Measurements from ENCODE around the gene FREM1.

Gene FREM1

GRCh38 chr9:14760060-14760459, 150.2 kb downstream of the FREM1 start:
- DNase-seq (ENCODE audit: low read depth, low spot score) = no peak

GRCh38 chr9:14756291-14756690, 153.9 kb downstream of the FREM1 start:
- no peak for DNase-seq (ENCODE audit: low read depth, low spot score)

- no peak for DNase-seq (ENCODE audit: low read depth, low spot score)
These were observed 157.4 kb downstream of the FREM1 start for GRCh38 chr9:14752871-14753270.

- no peak for DNase-seq (ENCODE audit: low read depth, low spot score)
These were observed 158.0 kb downstream of the FREM1 start for GRCh38 chr9:14752271-14752670.

GRCh38 chr9:14750821-14751220, 159.4 kb downstream of the FREM1 start:
- no peak for DNase-seq (ENCODE audit: low read depth, low spot score)

- DNase-seq (ENCODE audit: low read depth, low spot score) = no peak
These were observed 160.5 kb downstream of the FREM1 start for GRCh38 chr9:14749741-14750211.

- no peak for DNase-seq (ENCODE audit: low read depth, low spot score)
These were observed 161.9 kb downstream of the FREM1 start for GRCh38 chr9:14748373-14748772.

GRCh38 chr9:14747111-14747510, 163.1 kb downstream of the FREM1 start:
- DNase-seq (ENCODE audit: low read depth, low spot score) = no peak

GRCh38 chr9:14746626-14747025, 163.6 kb downstream of the FREM1 start:
- no peak for DNase-seq (ENCODE audit: low read depth, low spot score)

- no peak for DNase-seq (ENCODE audit: low read depth, low spot score)
These were observed 165.5 kb downstream of the FREM1 start for GRCh38 chr9:14744768-14745167.

- no peak for DNase-seq (ENCODE audit: low read depth, low spot score)
These were observed 168.9 kb downstream of the FREM1 start for GRCh38 chr9:14741369-14741768.

- no peak for DNase-seq (ENCODE audit: low read depth, low spot score)
These were observed 177.1 kb downstream of the FREM1 start for GRCh38 chr9:14733133-14733532.

- no peak for DNase-seq (ENCODE audit: low read depth, low spot score)
These were observed 178.8 kb downstream of the FREM1 start for GRCh38 chr9:14731294-14731981.

GRCh38 chr9:14730461-14730898, 179.7 kb downstream of the FREM1 start:
- no peak for DNase-seq (ENCODE audit: low read depth, low spot score)

- DNase-seq (ENCODE audit: low read depth, low spot score) = no peak
These were observed 186.9 kb downstream of the FREM1 start for GRCh38 chr9:14723301-14723700.

- DNase-seq (ENCODE audit: low read depth, low spot score) = no peak
These were observed 187.7 kb downstream of the FREM1 start, which contains the start of gene CER1 for GRCh38 chr9:14722391-14723035. Gene CER1 (minus strand): TSS chr9:14722733. CDS start chr9:14722672, 61 bp downstream.

GRCh38 chr9:14719231-14719923, 190.9 kb downstream of the FREM1 start:
- no peak for DNase-seq (ENCODE audit: low read depth, low spot score)

GRCh38 chr9:14715102-14715501, 195.1 kb downstream of the FREM1 start:
- no peak for DNase-seq (ENCODE audit: low read depth, low spot score)

GRCh38 chr9:14713187-14713767, 197.0 kb downstream of the FREM1 start:
- no peak for DNase-seq (ENCODE audit: low read depth, low spot score)

GRCh38 chr9:14710804-14711203, 199.4 kb downstream of the FREM1 start:
- DNase-seq (ENCODE audit: low read depth, low spot score) = no peak

GRCh38 chr9:14706530-14707140, 203.6 kb downstream of the FREM1 start:
- DNase-seq (ENCODE audit: low read depth, low spot score) = no peak

- no peak for DNase-seq (ENCODE audit: low read depth, low spot score)
These were observed 205.1 kb downstream of the FREM1 start for GRCh38 chr9:14705079-14705478.

Measured in brain pericyte (primary cell).